MM.1S (cell line): ENCODE measurements around the gene ST6GAL1.

Experiments
- DNase-seq: peaks from one replicate; pipeline ENCODE4 v3.0.0-alpha.2; 2015
- H2AFZ ChIP-seq: fragments of 300-600 bp; sonication (generic); 2 replicates; pipeline ENCODE4 v1.6.0; 2016; ENCODE audit warnings: antibody characterized with exemption, low read length
- H3F3A ChIP-seq: fragments of 300-600 bp; sonication (generic); 2 replicates; pipeline ENCODE4 v1.6.1; 2016; ENCODE audit warnings: mild to moderate bottlenecking, antibody characterized with exemption, low read length, moderate library complexity, mixed read lengths; ENCODE audit not compliant: insufficient read depth
- H3K27ac ChIP-seq: fragments of 300-600 bp; sonication (generic); 2 replicates; pipeline ENCODE4 v1.5.1; 2016; ENCODE audit warnings: mild to moderate bottlenecking, low read length
- H3K27me3 ChIP-seq: fragments of 300-600 bp; sonication (generic); replicated peaks from 2 replicates; pipeline ENCODE4 v1.6.0; 2016; ENCODE audit warnings: low read length; ENCODE audit not compliant: insufficient read depth
- H3K36me3 ChIP-seq: fragments of 300-600 bp; sonication (generic); replicated peaks from 2 replicates; pipeline ENCODE4 v1.6.1; 2016; ENCODE audit warnings: mild to moderate bottlenecking, low read length, mixed read lengths; ENCODE audit not compliant: insufficient read depth
- H3K4me1 ChIP-seq: fragments of 300-600 bp; sonication (generic); 2 replicates; pipeline ENCODE4 v1.6.1; 2016; ENCODE audit warnings: low read length, mixed read lengths
- H3K4me2 ChIP-seq: fragments of 300-600 bp; sonication (generic); 2 replicates; pipeline ENCODE4 v1.6.0; 2016; ENCODE audit warnings: low read depth, low read length
- H3K4me3 ChIP-seq: fragments of 300-600 bp; sonication (generic); 2 replicates; pipeline ENCODE4 v1.5.1; 2016; ENCODE audit warnings: low read length, mixed read lengths
- H3K79me2 ChIP-seq: fragments of 300-600 bp; sonication (generic); 2 replicates; pipeline ENCODE4 v1.6.1; 2016; ENCODE audit warnings: mixed run types, low read length, mixed read lengths
- H3K9ac ChIP-seq: fragments of 300-600 bp; sonication (generic); 2 replicates; pipeline ENCODE4 v1.6.1; 2016; ENCODE audit warnings: low read length, mixed read lengths
- H3K9me2 ChIP-seq: fragments of 300-600 bp; sonication (generic); replicated peaks from 2 replicates; pipeline ENCODE4 v1.6.1; 2016; ENCODE audit warnings: mild to moderate bottlenecking, low read length, mixed read lengths; ENCODE audit not compliant: insufficient read depth
- H3K9me3 ChIP-seq: fragments of 300-600 bp; sonication (generic); replicated peaks from 2 replicates; pipeline ENCODE4 v1.6.1; 2016; ENCODE audit warnings: mild to moderate bottlenecking, low read length, mixed read lengths; ENCODE audit not compliant: insufficient read depth
- H4K20me1 ChIP-seq: fragments of 300-600 bp; sonication (generic); 2 replicates; pipeline ENCODE4 v1.6.1; 2016; ENCODE audit warnings: mild to moderate bottlenecking, low read length, moderate library complexity, mixed read lengths; ENCODE audit not compliant: insufficient read depth
- CTCF ChIP-seq: fragments of 300-600 bp; sonication (generic); IDR thresholded peaks from 2 replicates; pipeline ENCODE4 v1.5.1; 2016; ENCODE audit warnings: antibody characterized with exemption, low read length, mixed read lengths
- EZH2 ChIP-seq: fragments of 300-600 bp; sonication (generic); optimal IDR thresholded peaks from 2 replicates; pipeline ENCODE3; 2017; ENCODE audit warnings: low read depth, mild to moderate bottlenecking, antibody characterized with exemption, low read length, mixed read lengths
- EZH2phosphoT487 ChIP-seq: fragments of 300-600 bp; sonication (generic); IDR thresholded peaks from 2 replicates; pipeline ENCODE4 v1.6.1; 2018; ENCODE audit warnings: antibody characterized with exemption, low read length

Gene ST6GAL1

GRCh38 chr3:187077085-187077484, 146.8 kb downstream of the ST6GAL1 start:
- H3K9ac ChIP-seq = no peak overlapping the region
- H3K4me1 ChIP-seq = peaks cover 23% of the 10 kb centered on the region
- H3K4me3 ChIP-seq = no peak overlapping the region
- H3K4me2 ChIP-seq = no peak overlapping the region
- no peaks in the 10 kb centered on the region for H3K9me2 ChIP-seq
- no peak for TF ChIP-seq CTCF
- TF ChIP-seq EZH2 = no peak
- no peak for TF ChIP-seq EZH2phosphoT487
- H2AFZ ChIP-seq = no peak overlapping the region
- H3F3A ChIP-seq = peaks cover 31% of the 10 kb centered on the region
- H3K27me3 ChIP-seq = no peaks in the 10 kb centered on the region
- peaks cover 35% of the 10 kb centered on the region for H3K36me3 ChIP-seq
- H4K20me1 ChIP-seq = no peaks in the 10 kb centered on the region
- no peak overlapping the region for H3K27ac ChIP-seq
- no peaks in the 10 kb centered on the region for H3K9me3 ChIP-seq
- peaks cover 51% of the 10 kb centered on the region for H3K79me2 ChIP-seq
- no peak for DNase-seq

GRCh38 chr3:187077537-187077936, 147.2 kb downstream of the ST6GAL1 start:
- Histone ChIP-seq H3K27ac (no peak overlapping the region), H3K79me2 (peaks cover 47% of the 10 kb centered on the region), H3K36me3 (peaks cover 35% of the 10 kb centered on the region), H3K27me3 (no peaks in the 10 kb centered on the region), H3K9me2 (no peaks in the 10 kb centered on the region), H3F3A (peaks cover 27% of the 10 kb centered on the region), H2AFZ (no peak overlapping the region), H3K4me1 (peaks cover 19% of the 10 kb centered on the region), H3K9me3 (no peaks in the 10 kb centered on the region), H3K4me2 (no peak overlapping the region), H3K9ac (no peak overlapping the region), H3K4me3 (no peak overlapping the region), H4K20me1 (no peaks in the 10 kb centered on the region)
- DNase-seq = no peak
- TF ChIP-seq EZH2phosphoT487 (no peak), CTCF (no peak), EZH2 (no peak)

- H3K27ac ChIP-seq = no peak overlapping the region
- H3F3A ChIP-seq = peaks cover 19% of the 10 kb centered on the region
These were observed 149.0 kb downstream of the ST6GAL1 start for GRCh38 chr3:187079090-187080022.

More at GRCh38 chr3:187079090-187080022, 149.0 kb downstream of the ST6GAL1 start:
- peaks cover 29% of the 10 kb centered on the region for H3K79me2 ChIP-seq
- no peak overlapping the region for H2AFZ ChIP-seq
- H3K4me2 ChIP-seq = no peak overlapping the region
- H3K27me3 ChIP-seq = no peaks in the 10 kb centered on the region
- peaks cover 2% of the 10 kb centered on the region; the same call in 1 of the 2 replicates for H3K4me1 ChIP-seq
- H3K36me3 ChIP-seq = peaks cover 28% of the 10 kb centered on the region
- no peak overlapping the region for H3K4me3 ChIP-seq
- H4K20me1 ChIP-seq = no peaks in the 10 kb centered on the region
- TF ChIP-seq CTCF = no peak
- no peaks in the 10 kb centered on the region for H3K9me2 ChIP-seq
- DNase-seq = no peak
- no peak overlapping the region for H3K9ac ChIP-seq
- no peaks in the 10 kb centered on the region for H3K9me3 ChIP-seq
